BLaER1 treated with 17β-estradiol and CSF1 and Interleukin-3, amounts not matched to agents 10 nM and 100 nM (cell line): ENCODE measurements around the gene AASS.

ENCODE experiments used
- H3K27ac ChIP-seq, 11 experiments: shearing (Covaris generic); formaldehyde crosslinking; 2 replicates each; pipeline ENCODE4 v1.8.1; 2022
- H3K27me3 ChIP-seq, 11 experiments: shearing (Covaris generic); formaldehyde crosslinking; 2 replicates each; pipeline ENCODE4 v1.8.1; 2022
- H3K36me3 ChIP-seq, 11 experiments: shearing (Covaris generic); formaldehyde crosslinking; 2 replicates each; pipeline ENCODE4 v1.8.1; 2022
- H3K4me1 ChIP-seq, 10 experiments: shearing (Covaris generic); formaldehyde crosslinking; 2 replicates each; pipeline ENCODE4 v1.8.1; 2022
- H3K4me2 ChIP-seq, 11 experiments: shearing (Covaris generic); formaldehyde crosslinking; 2 replicates each; pipeline ENCODE4 v1.8.1; 2022
- H3K4me3 ChIP-seq, 10 experiments: shearing (Covaris generic); formaldehyde crosslinking; 2 replicates each; pipeline ENCODE4 v1.8.1; 2022
- H3K9ac ChIP-seq, 11 experiments: shearing (Covaris generic); formaldehyde crosslinking; 2 replicates each; pipeline ENCODE4 v1.8.1; 2022
- H3K9me3 ChIP-seq, 11 experiments: shearing (Covaris generic); formaldehyde crosslinking; replicated peaks in 1 of 11; 2 replicates each; pipeline ENCODE4 v1.8.1; 2022
- H4K20me1 ChIP-seq, 11 experiments: shearing (Covaris generic); formaldehyde crosslinking; 2 replicates each; pipeline ENCODE4 v1.8.1; 2022
- Cebpa-rat ChIP-seq, 11 experiments: shearing (Covaris generic); IDR thresholded peaks; 2 replicates each; pipeline ENCODE4 v1.8.1; 2022

AASS gene

DNA sequence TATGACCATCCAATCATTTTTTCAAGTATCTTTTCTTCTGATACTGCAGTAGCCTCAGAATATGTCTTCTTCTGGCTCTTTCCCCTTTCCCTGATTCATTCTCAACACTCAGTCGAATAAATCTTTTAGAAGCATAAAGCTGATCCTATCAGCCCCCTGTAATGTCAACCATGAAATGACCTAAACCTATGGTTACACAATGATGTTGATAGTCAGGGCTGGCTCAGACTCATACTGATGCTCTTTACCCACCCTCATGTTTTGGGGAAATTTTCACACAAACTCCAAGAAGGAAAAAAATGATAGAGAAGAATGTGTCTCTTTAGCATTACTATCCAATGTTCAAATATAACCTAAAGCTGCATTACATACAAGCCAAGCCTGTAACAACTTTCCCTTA, 76.0 kb downstream of the AASS start:
- Histone ChIP-seq H3K36me3 (peaks cover 0 to under 1% (median 0%) of the 10 kb centered on the region in 11 experiments; a peak in 1 of 22 replicates), H3K27ac (no peak overlapping the region), H3K4me3 (no peak overlapping the region), H3K9ac (no peak overlapping the region), H3K4me1 (no peaks in the 10 kb centered on the region), H3K9me3 (no peaks in the 10 kb centered on the region), H3K27me3 (no peaks in the 10 kb centered on the region), H4K20me1 (no peaks in the 10 kb centered on the region), H3K4me2 (no peak overlapping the region)
- no peak for TF ChIP-seq Cebpa-rat (IDR thresholded peaks at IDR 0.05)

DNA sequence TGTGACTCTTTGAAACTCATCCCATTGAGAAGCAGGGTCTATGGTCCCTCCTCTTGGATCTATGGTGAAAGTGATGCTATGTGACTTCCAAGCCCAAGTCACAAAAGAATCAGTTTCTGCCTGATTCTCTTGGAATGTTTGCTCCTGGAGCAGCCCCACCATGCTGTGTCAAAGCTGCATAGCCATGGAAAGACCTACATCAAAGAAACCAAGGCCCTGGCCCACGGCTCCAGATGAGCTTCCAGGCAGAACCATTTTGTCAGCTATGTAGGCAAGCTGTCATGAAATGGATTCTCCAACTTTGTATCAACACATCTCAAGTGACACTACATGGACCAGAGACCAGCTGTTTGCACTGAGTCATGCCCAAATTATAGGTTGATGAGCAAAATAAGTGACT, 77.0 kb downstream of the AASS start:
- H3K9me3 ChIP-seq: no peaks in the 10 kb centered on the region
- no peak overlapping the region for H3K27ac ChIP-seq
- H4K20me1 ChIP-seq: no peaks in the 10 kb centered on the region
- H3K27me3 ChIP-seq: no peaks in the 10 kb centered on the region
- no peak overlapping the region for H3K4me3 ChIP-seq
- H3K4me2 ChIP-seq: no peak overlapping the region
- no peaks in the 10 kb centered on the region for H3K4me1 ChIP-seq
- H3K36me3 ChIP-seq: no peaks in the 10 kb centered on the region
- no peak overlapping the region for H3K9ac ChIP-seq
- no peak for TF ChIP-seq Cebpa-rat (IDR thresholded peaks at IDR 0.05)

GRCh38 chr7:122064971-122065370, 79.1 kb downstream of the AASS start:
- H3K36me3 ChIP-seq: no peaks in the 10 kb centered on the region
- H3K9me3 ChIP-seq: no peaks in the 10 kb centered on the region
- no peak overlapping the region for H3K4me2 ChIP-seq
- no peak overlapping the region for H3K4me3 ChIP-seq
- no peaks in the 10 kb centered on the region for H3K27me3 ChIP-seq
- H3K9ac ChIP-seq: no peak overlapping the region
- no peak overlapping the region for H3K27ac ChIP-seq
- H4K20me1 ChIP-seq: no peaks in the 10 kb centered on the region
- TF ChIP-seq Cebpa-rat (IDR thresholded peaks at IDR 0.05): no peak
- no peaks in the 10 kb centered on the region for H3K4me1 ChIP-seq

- no peaks in the 10 kb centered on the region for H3K36me3 ChIP-seq
Observed at GRCh38 chr7:122063146-122063545, 80.9 kb downstream of the AASS start.

DNA sequence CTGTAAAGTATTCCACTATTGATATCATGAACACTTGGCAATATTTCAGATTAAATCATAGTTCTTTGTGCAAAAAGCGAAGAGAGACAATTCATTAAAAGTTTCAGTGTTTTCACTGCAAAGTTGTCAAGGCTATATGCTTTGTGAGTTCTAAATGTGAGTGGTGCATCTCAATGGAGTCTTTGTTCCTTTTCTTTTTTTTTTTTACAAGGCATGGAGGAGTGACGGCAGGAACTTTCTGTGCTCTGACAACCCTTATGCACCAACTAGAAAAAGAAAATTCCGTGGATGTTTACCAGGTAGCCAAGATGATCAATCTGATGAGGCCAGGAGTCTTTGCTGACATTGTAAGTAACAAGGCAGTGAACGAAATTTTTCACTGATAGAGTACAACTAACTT, 84.5 kb downstream of the AASS start:
- Histone ChIP-seq H3K27ac (no peak overlapping the region), H3K9ac (no peak overlapping the region), H3K4me1 (peaks cover 0 to 13% (median 0%) of the 10 kb centered on the region in 10 experiments; a peak in 4 of 20 replicates), H4K20me1 (no peaks in the 10 kb centered on the region), H3K36me3 (no peaks in the 10 kb centered on the region), H3K27me3 (no peaks in the 10 kb centered on the region), H3K9me3 (no peaks in the 10 kb centered on the region), H3K4me2 (no peak overlapping the region), H3K4me3 (no peak overlapping the region)
- TF ChIP-seq Cebpa-rat (IDR thresholded peaks at IDR 0.05): no peak

More at GRCh38 chr7:122063146-122063545, 80.9 kb downstream of the AASS start:
- no peak overlapping the region for H3K4me3 ChIP-seq
- no peak for TF ChIP-seq Cebpa-rat (IDR thresholded peaks at IDR 0.05)
- H3K27ac ChIP-seq: no peak overlapping the region
- H4K20me1 ChIP-seq: no peaks in the 10 kb centered on the region
- no peak overlapping the region for H3K9ac ChIP-seq
- no peaks in the 10 kb centered on the region for H3K27me3 ChIP-seq
- H3K4me2 ChIP-seq: no peak overlapping the region
- H3K9me3 ChIP-seq: no peaks in the 10 kb centered on the region
- H3K4me1 ChIP-seq: no peaks in the 10 kb centered on the region

GRCh38 chr7:122056977-122057376, 87.1 kb downstream of the AASS start:
- peak overlapping the region in 2 of 11 experiments; percentile 34 to 54; a peak in 3 of 22 replicates for H3K4me2 ChIP-seq
- peak overlapping the region in 3 of 11 experiments; percentile 50 to 58 (median 53); a peak in 4 of 22 replicates for H3K27ac ChIP-seq
- H3K9me3 ChIP-seq: no peaks in the 10 kb centered on the region
- no peaks in the 10 kb centered on the region for H3K27me3 ChIP-seq
- no peak for TF ChIP-seq Cebpa-rat (IDR thresholded peaks at IDR 0.05)
- H3K4me1 ChIP-seq: peaks cover 0 to 13% (median 0%) of the 10 kb centered on the region in 10 experiments; a peak in 4 of 20 replicates
- no peak overlapping the region for H3K9ac ChIP-seq
- H3K4me3 ChIP-seq: no peak overlapping the region
- no peaks in the 10 kb centered on the region for H3K36me3 ChIP-seq
- no peaks in the 10 kb centered on the region for H4K20me1 ChIP-seq

- no peaks in the 10 kb centered on the region for H3K36me3 ChIP-seq
- no peaks in the 10 kb centered on the region for H3K9me3 ChIP-seq
- no peak overlapping the region for H3K27ac ChIP-seq
- no peak overlapping the region for H3K4me3 ChIP-seq
- H3K9ac ChIP-seq: no peak overlapping the region
- no peaks in the 10 kb centered on the region for H3K27me3 ChIP-seq
- peaks cover 0 to 13% (median 0%) of the 10 kb centered on the region in 10 experiments; a peak in 4 of 20 replicates for H3K4me1 ChIP-seq
- no peak overlapping the region for H3K4me2 ChIP-seq
- H4K20me1 ChIP-seq: no peaks in the 10 kb centered on the region
- no peak for TF ChIP-seq Cebpa-rat (IDR thresholded peaks at IDR 0.05)
Observed at GRCh38 chr7:122055073-122055472, 89.0 kb downstream of the AASS start.

GRCh38 chr7:122054393-122054792, 89.7 kb downstream of the AASS start:
- no peak for TF ChIP-seq Cebpa-rat (IDR thresholded peaks at IDR 0.05)
- H3K4me1 ChIP-seq: peaks cover 0 to 13% (median 0%) of the 10 kb centered on the region in 10 experiments; a peak in 4 of 20 replicates
- no peak overlapping the region for H3K9ac ChIP-seq
- H3K4me3 ChIP-seq: no peak overlapping the region
- H3K9me3 ChIP-seq: no peaks in the 10 kb centered on the region
- H3K27me3 ChIP-seq: no peaks in the 10 kb centered on the region
- no peak overlapping the region for H3K27ac ChIP-seq
- H3K36me3 ChIP-seq: no peaks in the 10 kb centered on the region
- H4K20me1 ChIP-seq: no peaks in the 10 kb centered on the region
- no peak overlapping the region for H3K4me2 ChIP-seq

- peak in 2 of 11 experiments; percentile 30 to 50; a peak in 3 of 22 replicates for TF ChIP-seq Cebpa-rat (IDR thresholded peaks at IDR 0.05)
- no peaks in the 10 kb centered on the region for H3K9me3 ChIP-seq
- H3K27me3 ChIP-seq: no peaks in the 10 kb centered on the region
- H4K20me1 ChIP-seq: no peaks in the 10 kb centered on the region
- H3K4me3 ChIP-seq: no peak overlapping the region
- no peak overlapping the region for H3K27ac ChIP-seq
- no peak overlapping the region for H3K4me2 ChIP-seq
- no peaks in the 10 kb centered on the region for H3K4me1 ChIP-seq
- no peaks in the 10 kb centered on the region for H3K36me3 ChIP-seq
- H3K9ac ChIP-seq: no peak overlapping the region
Observed at GRCh38 chr7:122046402-122046801, 97.6 kb downstream of the AASS start.

- no peaks in the 10 kb centered on the region for H3K36me3 ChIP-seq
Observed at GRCh38 chr7:122040147-122040546, 103.9 kb downstream of the AASS start.

More at GRCh38 chr7:122040147-122040546, 103.9 kb downstream of the AASS start:
- H3K4me3 ChIP-seq: no peak overlapping the region
- no peaks in the 10 kb centered on the region for H3K27me3 ChIP-seq
- H3K27ac ChIP-seq: no peak overlapping the region
- TF ChIP-seq Cebpa-rat (IDR thresholded peaks at IDR 0.05): no peak
- no peak overlapping the region for H3K9ac ChIP-seq
- H3K4me2 ChIP-seq: no peak overlapping the region
- no peaks in the 10 kb centered on the region for H3K4me1 ChIP-seq
- H3K9me3 ChIP-seq: no peaks in the 10 kb centered on the region
- no peaks in the 10 kb centered on the region; a peak in 1 of 22 replicates for H4K20me1 ChIP-seq
